HG02884 (cell line): Measurements from ENCODE around the gene TOP2B.

Source experiments
- ATAC-seq: cut with Tn5 transposase; IDR thresholded peaks from one replicate; pipeline ENCODE4 v1.9.1; 2021; ENCODE audit warnings: mild to moderate bottlenecking, moderate library complexity; ENCODE audit not compliant: unreplicated experiment

TOP2B gene

DNA sequence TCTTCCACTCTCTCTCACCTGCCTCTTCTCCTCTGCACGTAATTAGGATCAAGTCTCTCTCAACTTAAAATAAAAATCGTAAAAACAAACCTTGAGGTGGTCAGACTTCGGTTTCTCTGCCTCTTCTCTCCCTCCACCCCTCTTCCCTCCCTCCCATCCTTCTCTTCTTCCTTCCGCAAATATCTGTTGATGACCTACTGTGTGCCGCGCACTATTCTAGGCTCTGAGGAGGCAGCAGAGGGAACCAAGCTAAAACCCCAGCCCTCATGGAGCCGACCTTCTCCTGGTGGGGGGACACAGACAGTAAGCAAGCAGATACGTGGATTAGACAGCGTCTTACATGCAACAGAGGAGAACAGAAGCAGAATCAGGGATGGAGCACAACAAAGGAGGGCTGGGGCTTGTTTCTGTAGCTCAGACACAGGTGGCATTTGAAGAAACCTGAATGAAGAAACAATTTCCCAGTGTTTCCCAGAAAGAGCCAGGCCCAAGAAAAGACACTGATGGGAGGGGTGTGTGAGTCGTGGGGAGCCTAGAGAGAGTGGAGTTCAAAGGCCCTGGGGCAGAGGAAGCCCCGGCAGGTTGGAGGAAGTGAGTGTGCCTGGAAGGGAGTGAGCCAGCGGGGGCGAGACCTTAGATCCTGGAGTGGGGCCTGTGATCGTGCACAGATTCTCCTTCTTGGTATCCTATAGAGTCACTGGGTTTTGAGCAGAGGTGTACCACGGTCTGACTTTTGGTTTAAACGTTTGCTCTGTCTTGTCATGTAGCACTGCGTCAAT lies 80.5 kb downstream of the TOP2B start:
- ATAC-seq = no peak

- ATAC-seq = no peak
Observed at GRCh38 chr3:25583343-25583742, 81.4 kb downstream of the TOP2B start.

GRCh38 chr3:25582242-25582641 lies 82.5 kb downstream of the TOP2B start:
- no peak for ATAC-seq

DNA sequence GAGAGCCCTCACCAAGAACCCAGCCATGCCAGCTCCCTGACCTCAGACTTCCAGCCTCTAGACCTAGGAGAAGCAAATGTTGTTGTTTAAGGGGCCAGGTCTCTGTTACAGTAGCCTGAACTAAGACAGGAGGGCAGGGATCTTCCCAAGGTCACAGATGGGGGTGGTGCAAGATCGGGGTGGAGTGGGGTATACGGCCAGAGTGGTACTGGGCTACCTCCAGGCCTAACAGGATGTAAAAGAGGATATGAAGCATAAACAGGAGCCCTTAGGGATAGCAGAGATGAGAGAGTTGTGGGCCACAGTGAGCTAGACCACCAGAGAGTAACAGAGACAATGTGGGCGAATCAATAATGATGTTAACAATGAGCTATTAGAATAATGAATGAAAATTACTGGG lies 82.9 kb downstream of the TOP2B start:
- no peak for ATAC-seq

GRCh38 chr3:25581335-25581734 lies 83.4 kb downstream of the TOP2B start:
- no peak for ATAC-seq

DNA sequence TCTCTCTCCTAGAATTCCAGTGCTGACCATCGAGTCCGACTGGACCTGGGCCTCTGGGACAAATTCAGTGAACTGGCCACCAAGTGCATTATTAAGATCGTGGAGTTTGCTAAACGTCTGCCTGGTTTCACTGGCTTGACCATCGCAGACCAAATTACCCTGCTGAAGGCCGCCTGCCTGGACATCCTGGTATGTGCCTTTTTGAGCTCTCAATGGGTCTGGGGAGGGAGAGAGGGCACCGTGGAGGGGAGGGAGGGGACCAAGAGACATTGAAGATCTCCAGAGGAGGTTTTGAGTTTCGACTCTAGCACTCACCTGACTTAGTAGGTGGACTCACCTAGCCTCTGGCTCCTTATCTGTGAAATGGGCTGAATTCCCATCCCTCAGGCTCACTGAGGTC lies 84.2 kb downstream of the TOP2B start:
- ATAC-seq = no peak

DNA sequence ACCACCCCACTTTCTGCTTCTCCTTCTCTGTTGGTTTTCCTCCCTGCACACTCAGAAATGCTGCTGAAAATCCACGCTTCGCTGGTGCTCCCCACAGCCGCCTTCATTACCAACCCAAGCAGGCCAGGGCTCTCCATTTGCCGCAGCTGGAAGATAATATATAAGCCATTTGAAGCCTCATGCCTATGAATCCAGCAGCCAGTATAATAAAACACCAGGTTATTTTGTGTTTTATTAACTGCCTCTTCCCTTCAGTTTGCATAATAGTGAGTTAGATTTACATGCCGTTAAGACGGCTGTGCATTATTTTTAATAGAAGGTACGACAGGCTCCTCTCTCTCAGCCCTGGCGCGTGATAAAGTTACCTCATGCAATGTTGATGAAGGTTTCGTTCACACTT lies 86.6 kb downstream of the TOP2B start:
- no peak for ATAC-seq

DNA sequence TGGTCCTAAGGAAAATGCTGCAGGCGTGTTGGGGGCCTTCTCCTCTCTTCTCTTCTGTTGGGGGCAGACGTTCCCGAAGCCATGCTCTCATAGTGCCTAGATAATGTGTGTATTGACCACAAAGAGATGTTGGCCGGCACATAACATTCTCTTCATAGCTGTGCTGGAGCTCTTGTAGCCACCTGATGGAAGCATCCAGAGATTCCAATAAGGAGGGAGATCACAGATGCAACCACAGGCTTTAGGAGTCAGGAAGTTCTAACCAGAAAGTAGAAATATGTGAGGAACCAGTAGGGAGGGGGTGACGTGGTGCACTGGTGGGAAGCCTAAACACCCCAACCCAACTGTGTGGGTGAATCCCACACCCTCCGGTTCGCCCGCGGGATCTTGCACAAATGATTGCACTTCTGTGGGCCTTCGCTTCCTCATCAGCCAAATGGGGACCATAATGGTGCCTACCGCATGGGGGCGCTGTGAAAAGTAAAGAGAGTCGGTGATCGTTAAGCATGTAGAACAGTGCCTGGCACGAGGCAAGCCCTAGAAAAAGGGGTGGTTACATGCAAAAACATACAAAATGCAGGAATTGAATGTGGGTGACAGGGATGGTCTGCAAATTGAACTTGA lies 87.8 kb downstream of the TOP2B start:
- ATAC-seq = no peak

GRCh38 chr3:25576146-25576545 lies 88.6 kb downstream of the TOP2B start:
- ATAC-seq = no peak

DNA sequence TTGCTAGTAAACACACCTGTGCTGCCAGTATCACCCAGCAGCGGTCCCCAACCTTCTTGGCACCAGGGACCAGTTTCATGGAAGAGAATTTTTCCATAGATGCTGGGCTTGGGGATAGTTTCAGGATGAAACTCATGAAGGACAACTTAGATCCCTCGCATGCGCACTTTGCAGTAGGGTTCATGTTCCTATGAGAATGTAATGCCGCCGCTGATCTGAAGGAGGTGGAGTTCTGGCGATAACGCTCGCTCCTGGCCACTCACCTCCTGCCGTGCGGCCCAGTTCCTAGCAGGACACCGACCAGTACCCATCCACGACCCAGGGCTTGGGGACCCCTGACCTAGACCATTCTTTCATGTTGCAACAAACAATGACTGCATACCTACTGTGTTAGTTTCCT lies 89.7 kb downstream of the TOP2B start:
- no peak for ATAC-seq

DNA sequence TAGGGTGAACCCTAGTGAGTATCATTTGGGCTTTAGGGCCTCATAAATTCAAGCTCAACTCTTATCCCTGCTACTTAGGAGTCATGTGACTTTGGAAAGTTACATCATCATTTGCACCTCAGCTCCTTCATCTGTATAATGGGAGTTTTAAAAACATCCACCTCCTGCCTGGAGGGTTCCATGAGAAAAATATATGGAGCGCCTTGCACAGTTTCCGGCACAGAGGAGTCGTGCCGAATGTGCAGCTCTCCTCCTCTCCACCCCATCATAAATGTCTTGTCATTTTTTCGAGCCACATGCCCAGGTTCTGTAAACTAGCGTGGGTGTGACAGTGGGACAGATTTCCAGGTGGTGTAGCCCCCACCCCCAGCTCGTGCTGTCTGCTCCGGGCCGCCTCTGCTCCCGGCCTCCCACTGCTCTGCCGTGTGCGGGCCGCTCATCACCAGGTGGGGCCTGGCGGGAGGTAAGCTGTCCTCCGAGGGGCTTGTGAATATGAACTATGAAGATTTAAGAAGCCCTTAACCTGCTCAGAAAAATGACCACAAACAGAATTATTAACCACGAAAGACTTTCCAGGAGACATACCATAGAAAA lies 90.4 kb downstream of the TOP2B start:
- ATAC-seq = no peak

DNA sequence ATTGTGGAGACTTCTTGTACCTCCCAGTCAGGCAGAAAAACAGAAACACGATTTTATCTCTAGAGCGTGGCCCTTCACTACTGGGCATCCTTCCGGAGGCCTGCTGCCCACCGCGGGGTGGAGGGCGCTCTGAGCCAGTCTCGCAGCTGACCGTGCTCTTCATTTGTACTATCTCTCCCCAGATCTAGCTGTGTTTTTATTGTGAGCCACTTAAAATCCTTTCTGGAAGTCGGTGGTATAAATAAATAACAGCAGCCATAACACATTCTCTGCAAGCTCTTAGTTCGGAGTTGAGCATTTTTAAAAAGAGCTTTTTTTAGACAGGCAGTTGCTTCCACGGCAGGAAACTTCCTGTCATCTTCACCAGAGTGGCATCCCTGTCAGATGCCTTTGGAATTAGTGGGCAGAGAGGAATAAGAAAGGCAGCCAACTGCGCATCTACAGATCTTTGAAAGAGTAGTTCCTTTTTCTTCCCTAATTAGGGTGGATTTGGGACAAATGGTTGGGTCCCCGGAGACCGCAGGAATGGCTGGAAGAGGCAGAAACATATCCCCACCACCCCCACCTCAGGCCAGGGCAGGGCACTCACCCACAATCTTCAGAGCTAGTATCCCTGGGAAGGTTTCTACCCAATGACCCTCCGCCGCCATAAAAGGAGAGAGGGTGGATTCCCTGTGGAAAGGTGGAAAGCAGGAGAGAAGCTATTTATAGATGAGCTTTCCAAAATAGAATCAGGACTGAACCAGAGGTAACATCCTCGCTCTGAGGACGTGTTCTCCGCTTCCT lies 91.1 kb downstream of the TOP2B start:
- no peak for ATAC-seq

GRCh38 chr3:25572919-25573385 lies 91.8 kb downstream of the TOP2B start:
- ATAC-seq = no peak

DNA sequence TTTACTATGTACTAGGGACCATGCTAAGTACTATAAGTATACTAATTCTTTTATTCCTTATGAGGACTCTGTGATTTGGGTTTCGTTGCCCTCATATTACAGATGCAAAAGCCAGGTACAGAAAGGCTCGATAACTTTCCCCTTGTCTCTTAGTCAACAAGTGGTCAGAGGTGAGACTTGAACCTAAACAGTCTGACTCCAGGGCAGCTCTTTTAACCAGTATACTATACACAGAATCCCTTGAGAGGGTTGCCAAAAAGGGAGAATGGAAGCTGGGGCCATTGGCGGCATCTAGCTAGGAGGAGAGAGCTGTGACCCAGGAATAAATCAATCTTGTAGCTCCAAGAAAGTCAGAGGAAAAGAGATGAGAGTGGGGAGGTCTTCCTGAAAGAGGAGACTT lies 92.4 kb downstream of the TOP2B start:
- ATAC-seq = no peak

- ATAC-seq = no peak
Observed at GRCh38 chr3:25571285-25571684, 93.4 kb downstream of the TOP2B start.

- no peak for ATAC-seq
Observed at GRCh38 chr3:25568525-25569078, 96.1 kb downstream of the TOP2B start.

DNA sequence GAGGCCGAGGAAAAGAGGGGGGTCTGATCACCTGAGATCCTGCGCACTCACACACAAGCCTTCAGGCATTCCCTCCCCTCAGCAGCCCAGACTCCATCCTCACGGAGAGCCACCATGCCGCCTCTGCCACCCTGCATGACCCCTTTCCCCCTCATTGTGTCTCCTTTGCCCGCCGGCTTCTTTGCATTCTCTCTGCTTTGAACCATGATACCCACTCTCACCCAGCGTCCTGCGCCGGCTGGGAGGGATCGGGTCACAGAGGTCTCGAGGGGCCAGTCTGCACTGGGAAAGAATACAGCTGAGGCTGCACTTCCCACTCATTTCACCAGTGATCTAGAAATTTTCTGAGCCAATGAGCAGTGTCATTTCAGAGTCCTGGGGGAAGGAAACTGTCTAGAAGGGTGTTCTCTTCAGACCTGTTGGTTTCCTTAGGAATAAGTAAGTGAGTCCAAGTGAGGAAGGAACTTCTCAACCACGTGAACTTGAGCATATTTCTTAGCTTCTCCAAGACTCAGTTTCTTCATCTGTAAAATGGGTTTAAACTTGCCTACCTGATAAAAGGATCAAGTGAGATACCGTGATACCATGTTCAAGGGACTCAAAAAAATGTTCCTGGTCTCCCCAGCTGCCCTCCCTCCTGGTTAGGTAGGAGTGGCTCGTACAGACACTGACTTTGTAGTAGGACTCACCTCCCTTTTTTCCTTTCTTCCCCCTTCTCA lies 96.7 kb downstream of the TOP2B start:
- ATAC-seq = no peak

DNA sequence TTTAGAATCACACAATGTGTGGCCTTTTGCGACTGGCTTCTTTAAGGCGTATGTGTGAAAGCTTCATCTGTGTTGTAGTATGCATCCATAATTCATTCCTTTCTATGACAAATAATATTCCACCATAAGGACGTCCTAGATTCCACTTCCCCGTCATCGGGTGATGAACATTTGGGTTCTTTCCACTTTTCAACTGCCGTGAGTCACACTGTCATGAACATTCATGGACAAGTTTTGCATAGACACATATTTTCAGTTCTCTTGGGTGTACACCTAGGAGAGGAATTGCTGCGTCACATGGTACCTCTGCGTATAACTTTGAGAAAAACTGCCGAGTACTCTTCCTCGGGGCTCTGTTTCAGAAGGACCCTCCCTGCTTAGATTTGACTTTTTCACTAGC lies 97.3 kb downstream of the TOP2B start:
- no peak for ATAC-seq

DNA sequence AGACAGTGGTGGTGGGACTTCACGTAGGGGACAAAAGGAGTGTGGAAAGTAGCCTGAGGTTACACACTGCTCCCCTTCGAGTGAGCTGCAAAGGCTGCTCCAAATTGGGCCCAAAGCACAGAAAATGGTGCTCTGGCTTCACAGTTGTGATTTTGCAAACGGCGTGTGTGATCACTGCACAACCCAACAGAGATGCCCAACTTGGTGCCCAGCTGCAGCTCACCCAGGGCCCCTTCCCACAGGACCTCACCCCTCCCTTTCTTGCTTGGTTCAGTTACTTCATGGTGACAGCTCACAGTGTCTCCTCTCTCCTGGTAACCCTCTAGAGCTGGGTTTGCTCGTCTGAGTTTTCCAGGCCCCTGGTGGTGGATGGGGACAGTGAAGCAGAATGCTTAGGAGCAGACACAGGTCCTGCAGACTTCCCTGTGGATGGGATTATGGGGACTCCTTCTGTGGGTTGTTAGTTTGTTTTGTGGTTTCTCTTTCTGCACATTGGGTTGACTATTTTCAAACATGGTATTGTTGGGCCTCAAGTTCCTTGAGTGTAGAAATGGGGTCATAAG lies 98.3 kb downstream of the TOP2B start:
- no peak for ATAC-seq

DNA sequence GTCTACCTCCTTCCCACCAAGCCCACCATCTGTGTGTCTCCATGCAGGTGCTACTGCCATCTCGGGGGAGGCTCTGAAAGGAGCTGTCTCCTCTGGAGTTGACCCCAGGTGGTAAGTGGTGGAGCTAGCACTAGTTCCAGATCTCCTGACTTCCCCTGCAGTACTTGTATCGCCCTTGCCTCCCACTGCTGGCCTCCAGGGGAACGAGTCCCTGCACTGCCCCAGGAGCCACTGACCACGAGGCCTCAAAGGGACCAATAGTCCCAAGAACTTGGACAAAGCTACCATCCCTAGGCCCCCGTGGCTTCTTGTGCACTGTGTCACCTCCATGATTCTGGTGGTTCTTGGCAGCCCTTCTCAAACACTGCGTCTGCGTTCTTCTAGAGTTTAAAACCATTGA lies 98.9 kb downstream of the TOP2B start:
- ATAC-seq = no peak
